Endothelial cell of umbilical vein (primary cell): Measurements from ENCODE around the gene PGA3. TPM values are rescaled to one million over a fixed set of nuclear protein-coding genes. Genes with fewer than 3 reads are reported as not detected.

Experiments used
- BruUV-seq: library from RNA; stranded (reverse); fragments of 400-500 nt; replicated peaks from 2 replicates; lab custom pipeline; 2021; lab: Mats Ljungman, UMichigan
- CTCF ChIA-PET: fragments of 300-600, 350-600 bp; sonication (Branson Sonifier 250); formaldehyde crosslinking; loops from one replicate; lab custom pipeline; 2021; ENCODE audit warnings: antibody characterized with exemption, inconsistent platforms; lab: Charles Lee
- POLR2A ChIA-PET: fragments of 300-600, 350-600 bp; sonication (Branson Sonifier 250); formaldehyde crosslinking; loops from one replicate; lab custom pipeline; 2021; ENCODE audit warnings: antibody characterized with exemption, inconsistent platforms; lab: Charles Lee
- DNase-seq: peaks from one replicate; pipeline ENCODE4 v3.0.0-alpha.2; 2011; ENCODE audit warnings: low read depth, low spot score
- FAIRE-seq: peaks from 2 replicates; lab custom pipeline; 2011; peaks lifted over from hg19 to GRCh38; lab: Jason Lieb, UNC
- H2AFZ ChIP-seq: 2 replicates; pipeline ENCODE4 v1.6.0; 2012; ENCODE audit warnings: low read depth, low read length, control low read depth, inconsistent platforms
- H3K27ac ChIP-seq: 2 replicates; pipeline ENCODE4 v1.5.1; 2011; ENCODE audit warnings: low read depth, mild to moderate bottlenecking, control low read depth, low read length, moderate library complexity; ENCODE audit not compliant: insufficient read depth
- H3K27me3 ChIP-seq, 2 experiments: 2 replicates each; pipeline versions ENCODE4 v1.6.0 to v1.6.1; 2011; ENCODE audit warnings: low read length in 2 of 2, mixed read lengths in 1 of 2; ENCODE audit not compliant: control insufficient read depth in 2 of 2, insufficient read depth in 2 of 2
- H3K36me3 ChIP-seq, 2 experiments: 2 replicates in 1 of 2; 3 replicates in 1 of 2; pipeline ENCODE4 v1.5.1; 2011; ENCODE audit warnings: low read length in 2 of 2, mild to moderate bottlenecking in 1 of 2, moderate library complexity in 1 of 2; ENCODE audit not compliant: control insufficient read depth in 2 of 2, insufficient read depth in 2 of 2; ENCODE audit errors: extremely low read depth in 1 of 2
- H3K4me1 ChIP-seq: 3 replicates; pipeline ENCODE4 v1.5.1; 2011; ENCODE audit warnings: mild to moderate bottlenecking, low read length; ENCODE audit not compliant: control insufficient read depth, insufficient read depth; ENCODE audit errors: extremely low read depth
- H3K4me2 ChIP-seq: 2 replicates; pipeline ENCODE4 v1.6.1; 2011; ENCODE audit warnings: low read length, control low read depth, mixed read lengths; ENCODE audit not compliant: insufficient read depth
- H3K4me3 ChIP-seq, 3 experiments: fragments of 200-600 bp in 1 of 3; sonication (generic), shearing (Covaris generic) in 1 of 3; replicated peaks in 1 of 3; 2 replicates each; pipeline ENCODE4 v1.5.1; 2011 to 2016; ENCODE audit warnings: control low read depth in 3 of 3, low read length in 3 of 3, mild to moderate bottlenecking in 2 of 3, inconsistent platforms in 1 of 3, low read depth in 1 of 3, moderate library complexity in 1 of 3; ENCODE audit not compliant: insufficient read depth in 1 of 3
- H3K79me2 ChIP-seq: 2 replicates; pipeline ENCODE4 v1.6.0; 2012; ENCODE audit warnings: low read length, inconsistent platforms; ENCODE audit not compliant: control insufficient read depth, insufficient read depth
- H3K9ac ChIP-seq: replicated peaks from 2 replicates; pipeline ENCODE3; 2011; ENCODE audit warnings: low read length, control low read depth; ENCODE audit not compliant: insufficient read depth; ENCODE audit errors: extremely low read depth
- H3K9me1 ChIP-seq: replicated peaks from 3 replicates; pipeline ENCODE4 v1.6.0; 2011; ENCODE audit warnings: mild to moderate bottlenecking, low read length; ENCODE audit not compliant: control insufficient read depth, insufficient read depth; ENCODE audit errors: extremely low read depth
- H3K9me3 ChIP-seq: replicated peaks from 2 replicates; pipeline ENCODE4 v1.5.1; 2012; ENCODE audit warnings: low read length, inconsistent platforms; ENCODE audit not compliant: control insufficient read depth, insufficient read depth
- H4K20me1 ChIP-seq: replicated peaks from 2 replicates; pipeline ENCODE3; 2011; ENCODE audit warnings: mild to moderate bottlenecking, low read length; ENCODE audit not compliant: control insufficient read depth, insufficient read depth; ENCODE audit errors: extremely low read depth
- CTCF ChIP-seq, 2 donors: IDR thresholded peaks; 1 replicate in 1 of 2; 2 replicates in 1 of 2; pipeline ENCODE4 v1.5.1; 2011; ENCODE audit warnings: low read length in 2 of 2, mild to moderate bottlenecking in 2 of 2, moderate library complexity in 2 of 2, control low read depth in 1 of 2, inconsistent platforms in 1 of 2, low read depth in 1 of 2; ENCODE audit not compliant: insufficient read depth in 1 of 2; ENCODE audit errors: extremely low read depth in 1 of 2
- EZH2 ChIP-seq: IDR thresholded peaks from 2 replicates; pipeline ENCODE4 v1.6.1; 2012; ENCODE audit warnings: borderline replicate concordance, low read depth, mild to moderate bottlenecking, moderate library complexity, low read length, inconsistent platforms; ENCODE audit not compliant: severe bottlenecking
- FOS ChIP-seq: IDR thresholded peaks from 2 replicates; pipeline ENCODE4 v1.6.1; 2011; ENCODE audit warnings: mild to moderate bottlenecking, low read length, moderate library complexity, borderline replicate concordance; ENCODE audit not compliant: insufficient read depth
- GATA2 ChIP-seq: IDR thresholded peaks from 2 replicates; pipeline ENCODE4 v1.7.0; 2011; ENCODE audit warnings: low read depth, mild to moderate bottlenecking, moderate library complexity, mixed read lengths, low read length; ENCODE audit not compliant: insufficient read length, insufficient read depth
- JUN ChIP-seq: IDR thresholded peaks from 2 replicates; pipeline ENCODE4 v1.6.1; 2011; ENCODE audit warnings: borderline replicate concordance, low read depth; ENCODE audit not compliant: insufficient read length, insufficient read depth
- MYC ChIP-seq: IDR thresholded peaks from one replicate; pipeline ENCODE4 v1.6.1; 2011; ENCODE audit warnings: mild to moderate bottlenecking, low read depth, low read length
- POLR2A ChIP-seq: IDR thresholded peaks from 2 replicates; pipeline ENCODE4 v1.6.1; 2012; ENCODE audit warnings: low read depth, mild to moderate bottlenecking, control low read depth, low read length
- POLR2AphosphoS5 ChIP-seq: IDR thresholded peaks from 2 replicates; pipeline ENCODE4 v1.6.1; 2012; ENCODE audit warnings: low read depth, mild to moderate bottlenecking, control low read depth, low read length, moderate library complexity; ENCODE audit not compliant: insufficient read depth
- dilution Hi-C: fragments of 300-500 bp; cut with MboI; formaldehyde crosslinking; loops from one replicate; pipeline ENCODE4 v1.15.0; 2019; ENCODE audit warnings: low sequenced_read_pairs; ENCODE audit not compliant: extremely low pct_ligation_motif_present
- intact Hi-C: fragments of 100-400 bp; cut with micrococcal nuclease; formaldehyde crosslinking; loops from one replicate; pipeline ENCODE4 v1.10.0; 2022
- polyA plus RNA-seq, 4 experiments: library from polyadenylated mRNA; depleted of rRNA in 3 of 4; stranded (reverse) in 3 of 4; unstranded in 1 of 4; fragments of >200 nt; gene quantifications; 2 replicates each; pipeline versions ENCODE4 v1.2.1 to v1.2.3, GENCODE V29; 2011 to 2012; ENCODE audit warnings: missing spikeins in 1 of 4
- total RNA-seq: library from RNA; stranded (reverse); gene quantifications from 2 replicates; pipeline ENCODE4 v1.2.3, GENCODE V29; 2021
- TF ChIP-seq, protein P1 (sequence below): IDR thresholded peaks from 2 replicates; pipeline ENCODE4 v1.6.1; 2011; ENCODE audit not compliant: insufficient read depth, insufficient read length

PGA3 gene
- total and polyA plus RNA-seq, 2 donors (not counting 3 experiments of a cell fraction or from before 2014, with no cell fraction given), result not detected

GRCh38 chr11:61168800-61169199, 34.5 kb upstream of the PGA3 start:
- Histone ChIP-seq H3K4me3 (no peak overlapping the region), H3K4me2 (no peak overlapping the region), H3K9me3 (no peaks in the 10 kb centered on the region), H3K9me1 (no peaks in the 10 kb centered on the region), H4K20me1 (no peaks in the 10 kb centered on the region), H3K27me3 (peaks cover 0 to 9% of the 10 kb centered on the region in 2 experiments), H2AFZ (no peak overlapping the region), H3K79me2 (no peaks in the 10 kb centered on the region), H3K9ac (no peak overlapping the region), H3K4me1 (no peaks in the 10 kb centered on the region), H3K27ac (no peak overlapping the region), H3K36me3 (no peaks in the 10 kb centered on the region)
- FAIRE-seq (no peak), DNase-seq (no peak)
- intact Hi-C loops, result no loop called here
- TF ChIP-seq POLR2AphosphoS5, result no peak
- no TSS peak for BruUV-seq
- dilution Hi-C loops, result no loop called here
- ChIA-PET POLR2A (interaction anchor here (0.5 kb wide), 1 partner anchor 33 kb away, joined by 8 read pairs; no protein-coding TSS in a partner anchor), CTCF (interaction anchor here (0.8 to 3.2 kb wide), 2 partner anchors 11 to 19 kb away, joined by 3 to 13 read pairs; no protein-coding TSS in a partner anchor)

DNA sequence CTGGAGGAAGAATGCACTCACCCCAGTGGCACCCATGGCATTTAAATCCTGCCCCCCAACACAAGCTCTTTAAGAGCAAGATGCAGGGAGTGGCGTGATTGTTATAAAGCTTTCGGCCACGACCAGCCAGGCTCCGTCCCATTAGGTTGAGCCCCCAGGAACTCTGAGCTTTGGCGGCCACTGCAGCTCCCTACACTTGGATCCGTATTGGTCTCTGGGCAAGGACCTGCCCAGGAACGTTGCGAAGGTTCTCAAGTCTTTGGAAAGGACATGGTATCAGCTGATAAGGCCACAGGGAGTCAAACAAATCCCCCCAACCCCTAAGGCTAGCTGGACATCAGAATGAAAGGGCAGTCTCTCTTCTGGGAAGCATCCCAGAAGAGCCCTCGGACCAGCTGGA, 32.7 kb upstream of the PGA3 start:
- TF ChIP-seq POLR2AphosphoS5 (no peak), POLR2A (no peak), CTCF (IDR thresholded peaks at IDR 0.05; ENCODE audit: extremely low read depth in 1 of 2, insufficient read depth in 1 of 2, low read depth in 1 of 2, low read length in 2 of 2) (no peak), MYC (no peak), JUN (no peak), FOS (no peak), GATA2 (no peak), EZH2 (no peak)
- TF ChIP-seq, protein P1, sequence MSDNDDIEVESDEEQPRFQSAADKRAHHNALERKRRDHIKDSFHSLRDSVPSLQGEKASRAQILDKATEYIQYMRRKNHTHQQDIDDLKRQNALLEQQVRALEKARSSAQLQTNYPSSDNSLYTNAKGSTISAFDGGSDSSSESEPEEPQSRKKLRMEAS, result no peak
- Histone ChIP-seq H3K36me3 (no peaks in the 10 kb centered on the region), H3K4me3 (no peak overlapping the region), H3K9ac (no peak overlapping the region), H3K9me3 (no peaks in the 10 kb centered on the region), H4K20me1 (no peaks in the 10 kb centered on the region), H3K4me1 (no peaks in the 10 kb centered on the region), H3K79me2 (no peaks in the 10 kb centered on the region), H3K9me1 (no peaks in the 10 kb centered on the region), H2AFZ (no peak overlapping the region), H3K27ac (no peak overlapping the region), H3K4me2 (no peak overlapping the region), H3K27me3 (peaks cover 3 to 18% of the 10 kb centered on the region in 2 experiments)
- FAIRE-seq, result no peak
- intact Hi-C loops, result no loop called here
- CTCF ChIA-PET, result interaction anchor here (1.0 to 3.2 kb wide), 5 partner anchors 9 to 271 kb away, joined by 4 to 13 read pairs (median 4); no protein-coding TSS in a partner anchor
- POLR2A ChIA-PET, result no interaction called here
- dilution Hi-C loops, result no loop called here
- BruUV-seq, result no TSS peak
- no peak for DNase-seq
